ENCODE results near the gene ZDHHC13.
A peak's percentile ranks its signal among the peaks of the same experiment; 100 is the strongest.
"Not testable (repeated sequence)": the region's sequence is repeated elsewhere in the genome, so short reads cannot be mapped to it uniquely, and the experiment has no call there.

The ZDHHC13 gene

DNA sequence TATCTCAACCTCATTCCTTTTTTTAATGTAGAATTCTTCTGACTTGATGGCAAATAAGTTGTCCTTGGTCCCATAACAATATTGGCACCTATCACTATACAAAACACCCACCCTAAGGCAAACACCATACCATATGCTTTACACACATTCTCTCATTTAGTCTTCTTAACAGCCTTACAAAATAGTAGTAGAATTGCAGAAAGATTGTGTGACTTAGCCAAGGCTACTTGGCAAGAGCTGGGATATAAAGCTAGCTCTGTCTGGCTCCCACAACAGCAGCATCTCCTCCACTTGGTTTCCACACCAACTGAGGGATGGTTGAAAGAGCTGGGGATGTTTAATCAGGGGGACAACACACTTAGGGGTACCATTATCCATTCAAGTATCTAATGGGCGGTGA lies 9.8 kb upstream of the ZDHHC13 start:
- Mint-ChIP-seq H3K36me3 (ENCODE audit: insufficient read depth) (no peaks in the 10 kb centered on the region), H3K4me1 (no peaks in the 10 kb centered on the region), H3K9me3 (no peaks in the 10 kb centered on the region), H3K4me3 (no peak overlapping the region), H3K27ac (ENCODE audit: low read depth) (no peak overlapping the region), H3K27me3 (peaks cover 12% of the 10 kb centered on the region)
- no peak for DNase-seq (ENCODE audit: low spot score in 2 of 2)
- ATAC-seq (replicated peaks; ENCODE audit: extremely low read depth, poor library complexity, severe bottlenecking): no peak

DNA sequence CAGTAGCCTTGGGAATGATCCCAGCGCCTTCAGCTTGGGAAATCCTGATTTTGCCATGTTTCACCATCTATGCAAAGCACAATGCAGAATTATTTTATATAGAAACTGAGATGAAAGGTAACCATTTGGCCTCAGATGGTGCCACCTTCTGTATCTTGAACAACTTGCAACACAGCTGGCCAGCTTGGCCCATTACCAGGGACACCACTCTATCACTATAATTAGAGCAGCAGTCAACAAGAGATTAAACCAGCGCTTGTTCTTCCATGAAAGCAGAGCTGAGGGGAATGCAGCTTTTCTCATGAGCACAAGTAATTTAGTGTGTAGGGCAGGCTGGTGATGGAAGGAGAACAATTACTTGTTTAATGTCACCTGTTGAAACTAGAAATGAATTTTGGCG lies 6.7 kb upstream of the ZDHHC13 start:
- Mint-ChIP-seq H3K9me3 (no peaks in the 10 kb centered on the region), H3K4me1 (no peaks in the 10 kb centered on the region), H3K36me3 (ENCODE audit: insufficient read depth) (no peaks in the 10 kb centered on the region), H3K4me3 (no peak overlapping the region), H3K27ac (ENCODE audit: low read depth) (no peak overlapping the region), H3K27me3 (peaks cover 12% of the 10 kb centered on the region)
- DNase-seq (ENCODE audit: low spot score in 2 of 2): no peak
- no peak for ATAC-seq (replicated peaks; ENCODE audit: extremely low read depth, poor library complexity, severe bottlenecking)

DNA sequence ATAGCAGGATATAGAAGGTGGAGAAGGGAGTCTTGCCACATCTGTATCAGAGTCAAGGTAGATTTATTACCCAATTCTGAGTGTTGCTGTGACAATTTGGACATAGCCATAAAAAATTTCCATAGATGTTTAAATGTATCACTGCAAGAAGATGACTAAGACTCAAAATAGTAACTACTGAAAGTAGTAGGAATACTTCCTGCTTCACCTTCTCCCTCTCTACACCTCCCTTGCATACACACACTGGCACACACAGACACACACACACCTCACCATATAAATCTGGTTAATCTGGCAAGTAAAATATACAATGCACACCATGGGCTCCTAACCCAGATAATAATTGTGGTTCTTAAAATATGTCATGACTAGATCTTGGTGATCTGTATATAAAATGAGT lies 5.2 kb upstream of the ZDHHC13 start:
- no peak overlapping the region for H3K27ac Mint-ChIP-seq (ENCODE audit: low read depth)
- H3K4me1 Mint-ChIP-seq: peaks cover 7% of the 10 kb centered on the region
- H3K4me3 Mint-ChIP-seq: no peak overlapping the region
- H3K9me3 Mint-ChIP-seq: no peaks in the 10 kb centered on the region
- ATAC-seq (replicated peaks; ENCODE audit: extremely low read depth, poor library complexity, severe bottlenecking): no peak
- no peak for DNase-seq (ENCODE audit: low spot score in 2 of 2)
- peaks cover 12% of the 10 kb centered on the region for H3K27me3 Mint-ChIP-seq
- H3K36me3 Mint-ChIP-seq (ENCODE audit: insufficient read depth): peaks cover under 1% of the 10 kb centered on the region

DNA sequence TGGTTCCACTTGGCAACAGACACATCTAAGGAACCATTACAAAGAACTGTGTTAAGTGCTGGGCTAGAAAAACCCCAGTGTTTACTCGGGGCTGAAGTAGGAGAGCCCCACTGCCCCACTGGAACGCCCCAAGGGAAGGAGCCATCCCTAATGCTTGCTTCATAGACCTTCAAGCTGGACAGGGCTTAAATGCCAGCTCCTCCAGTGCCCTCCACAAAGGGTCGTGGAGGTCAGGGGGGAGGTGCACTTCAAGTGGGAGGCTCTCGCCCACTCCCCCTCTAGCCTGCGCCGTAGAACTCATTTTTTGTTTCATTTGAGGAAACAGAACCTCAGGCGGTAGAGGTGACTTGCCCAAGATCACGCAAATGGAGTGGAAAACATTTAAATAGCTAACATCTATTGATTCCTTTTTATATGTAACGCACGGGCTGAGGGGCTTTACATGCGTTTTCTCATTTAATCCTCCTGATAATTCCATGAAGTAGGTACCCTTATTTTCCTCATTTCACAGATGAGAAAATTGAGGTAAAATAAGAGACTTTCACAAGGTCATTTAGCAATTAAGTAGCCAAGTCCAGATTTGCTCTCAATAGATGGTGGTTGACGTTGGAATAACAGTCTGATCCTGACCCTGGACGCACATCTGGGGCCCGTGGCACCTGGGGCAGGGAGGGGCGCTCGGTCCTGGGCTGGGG lies 545 bp upstream of the ZDHHC13 start:
- Mint-ChIP-seq H3K9me3 (no peaks in the 10 kb centered on the region), H3K27ac (ENCODE audit: low read depth) (peak overlapping the region; percentile 91), H3K4me1 (peaks cover 49% of the 10 kb centered on the region), H3K4me3 (peak overlapping the region; percentile 97), H3K36me3 (ENCODE audit: insufficient read depth) (peaks cover 7% of the 10 kb centered on the region), H3K27me3 (no peaks in the 10 kb centered on the region)
- no peak for DNase-seq (ENCODE audit: low spot score in 2 of 2)
- ATAC-seq (replicated peaks; ENCODE audit: extremely low read depth, poor library complexity, severe bottlenecking): no peak

DNA sequence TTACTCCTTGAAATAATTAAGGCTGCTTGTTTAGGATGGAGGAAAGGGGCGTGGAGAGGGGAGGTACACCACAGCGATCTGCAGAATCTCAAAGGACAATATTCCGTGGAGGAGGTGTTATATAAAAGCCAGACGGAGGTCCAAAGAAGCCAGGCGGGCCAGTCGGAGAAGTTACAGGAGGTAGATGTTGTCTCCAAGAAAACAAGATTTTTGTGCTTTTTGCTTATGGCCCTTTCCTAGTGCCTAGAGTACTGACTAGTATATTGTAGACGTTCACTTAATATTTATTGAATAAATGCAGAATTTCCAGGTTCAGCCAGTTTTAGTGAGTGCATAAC lies 761 bp downstream of the ZDHHC13 start:
- Mint-ChIP-seq H3K27me3 (no peaks in the 10 kb centered on the region), H3K27ac (ENCODE audit: low read depth) (peak overlapping the region; percentile 91), H3K36me3 (ENCODE audit: insufficient read depth) (peaks cover 7% of the 10 kb centered on the region), H3K4me3 (peak overlapping the region; percentile 97), H3K9me3 (no peaks in the 10 kb centered on the region), H3K4me1 (peaks cover 57% of the 10 kb centered on the region)
- DNase-seq (ENCODE audit: low spot score in 2 of 2): no peak
- no peak for ATAC-seq (replicated peaks; ENCODE audit: extremely low read depth, poor library complexity, severe bottlenecking)

DNA sequence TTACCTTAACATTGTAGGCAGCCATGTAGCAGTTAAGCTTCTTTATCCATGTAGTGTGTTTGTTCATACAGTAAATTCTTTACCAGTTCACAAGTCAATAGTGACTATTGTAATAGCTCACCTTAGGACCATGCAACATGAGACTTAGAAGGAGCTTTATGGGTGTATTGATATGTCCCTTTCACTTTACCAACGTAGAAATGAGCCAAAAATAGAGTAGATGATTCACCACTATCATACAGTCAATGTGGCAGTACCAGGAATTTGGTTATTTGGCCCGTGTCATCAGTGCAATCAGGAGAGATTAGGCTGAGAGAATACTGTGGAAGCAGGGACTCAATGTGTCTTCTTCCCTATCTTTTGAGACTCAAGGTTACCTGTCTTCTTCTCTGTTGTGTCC lies 4.7 kb downstream of the ZDHHC13 start:
- Mint-ChIP-seq H3K27ac (ENCODE audit: low read depth) (peak overlapping the region; percentile 3), H3K27me3 (no peaks in the 10 kb centered on the region), H3K9me3 (no peaks in the 10 kb centered on the region), H3K36me3 (ENCODE audit: insufficient read depth) (peaks cover 12% of the 10 kb centered on the region), H3K4me3 (no peak overlapping the region), H3K4me1 (peaks cover 64% of the 10 kb centered on the region)
- ATAC-seq (replicated peaks; ENCODE audit: extremely low read depth, poor library complexity, severe bottlenecking): no peak
- DNase-seq (ENCODE audit: low spot score in 2 of 2): no peak

DNA sequence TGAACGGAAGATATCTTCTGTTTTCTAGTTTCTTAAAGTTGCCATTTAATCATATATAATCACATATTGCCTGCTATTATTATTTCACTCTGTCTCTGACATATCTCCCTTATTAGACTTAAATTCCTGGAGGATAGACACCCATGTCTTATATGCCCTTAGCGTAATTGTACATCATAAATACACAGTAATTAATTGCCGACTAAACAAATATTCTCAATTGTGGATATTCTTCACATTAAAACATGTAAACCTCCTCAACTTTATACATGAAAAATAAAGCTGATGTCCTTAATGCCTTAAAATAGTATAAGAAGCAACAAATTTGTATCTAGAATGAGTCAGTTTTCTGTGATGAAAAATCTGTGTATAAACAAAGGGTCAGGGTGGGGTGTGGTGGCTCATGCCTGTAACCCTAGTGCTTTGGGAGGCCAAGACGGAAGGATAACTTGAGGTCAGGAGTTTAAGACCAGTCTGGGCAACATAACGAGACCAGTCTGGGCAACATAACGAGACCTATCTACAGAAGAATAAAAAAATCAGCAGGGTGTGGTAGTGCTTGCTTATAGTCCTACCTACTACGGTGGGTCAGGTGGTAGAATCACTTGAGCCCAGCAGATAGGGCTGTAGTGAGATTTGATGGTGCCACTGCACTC lies 6.1 kb downstream of the ZDHHC13 start:
- Mint-ChIP-seq H3K4me1 (peaks cover 62% of the 10 kb centered on the region), H3K27ac (ENCODE audit: low read depth) (no peak overlapping the region), H3K27me3 (no peaks in the 10 kb centered on the region), H3K9me3 (no peaks in the 10 kb centered on the region), H3K36me3 (ENCODE audit: insufficient read depth) (peaks cover 12% of the 10 kb centered on the region), H3K4me3 (no peak overlapping the region)
- ATAC-seq (replicated peaks; ENCODE audit: extremely low read depth, poor library complexity, severe bottlenecking): no peak
- DNase-seq (ENCODE audit: low spot score in 2 of 2): no peak

DNA sequence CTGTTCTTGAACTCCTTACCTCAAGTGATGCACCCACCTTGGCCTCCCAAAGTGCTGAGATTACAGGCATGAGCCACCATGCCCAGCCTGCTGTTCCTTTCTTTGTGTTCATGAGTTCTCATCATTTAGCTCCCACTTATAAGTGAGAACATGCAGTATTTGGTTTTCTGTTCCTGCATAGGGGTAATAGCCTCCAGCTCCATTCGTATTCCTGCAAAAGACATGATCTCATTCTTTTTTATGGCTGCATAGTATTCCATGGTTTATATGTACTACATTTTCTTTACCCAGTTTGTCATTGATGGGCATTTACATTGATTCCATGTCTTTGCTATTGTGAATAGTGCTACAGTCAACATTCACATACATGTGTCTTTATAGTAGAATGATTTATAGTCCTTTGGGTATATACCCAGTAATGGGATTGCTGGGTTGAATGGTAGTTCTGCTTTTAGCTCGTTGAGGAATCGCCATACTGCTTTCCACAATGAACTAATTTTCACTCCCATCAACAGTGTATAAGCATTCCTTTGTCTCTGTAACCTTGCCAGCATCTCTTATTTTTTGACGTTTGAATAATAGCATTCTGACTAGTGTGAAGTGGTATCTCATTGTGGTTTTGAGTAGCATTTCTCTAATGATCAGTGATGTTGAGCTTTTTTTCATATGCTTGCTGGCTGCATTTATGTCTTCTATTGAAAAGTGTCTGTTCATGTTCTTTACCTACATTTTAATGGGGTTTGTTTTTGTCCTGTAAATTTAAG lies 9.8 kb downstream of the ZDHHC13 start:
- H3K36me3 Mint-ChIP-seq (ENCODE audit: insufficient read depth); H3K27ac Mint-ChIP-seq (ENCODE audit: low read depth); H3K4me3 Mint-ChIP-seq; H3K27me3 Mint-ChIP-seq; DNase-seq (ENCODE audit: low spot score in 2 of 2); H3K9me3 Mint-ChIP-seq; ATAC-seq (replicated peaks; ENCODE audit: extremely low read depth, poor library complexity, severe bottlenecking): not testable (repeated sequence)
- peaks cover 46% of the 10 kb centered on the region for H3K4me1 Mint-ChIP-seq

DNA sequence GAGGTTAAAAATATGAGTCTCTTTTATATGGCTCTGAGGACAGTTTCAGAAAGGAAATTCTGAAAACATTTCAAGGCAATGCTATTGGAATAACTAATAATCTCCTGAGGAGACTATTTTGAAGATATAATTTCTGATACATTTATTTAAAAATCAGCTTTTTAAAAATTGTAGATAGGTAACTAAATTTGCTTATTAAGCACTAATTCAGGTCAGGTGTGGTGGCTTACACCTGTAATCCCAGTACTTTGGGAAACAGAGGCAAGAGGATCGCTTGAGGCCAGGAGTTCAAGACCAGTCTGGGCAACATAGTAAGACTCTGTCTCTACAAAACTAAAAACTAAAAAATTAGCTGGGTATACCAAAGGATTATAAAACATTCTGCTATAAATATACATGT lies 17.0 kb downstream of the ZDHHC13 start:
- Mint-ChIP-seq H3K27me3 (no peaks in the 10 kb centered on the region), H3K4me1 (peaks cover 16% of the 10 kb centered on the region), H3K27ac (ENCODE audit: low read depth) (no peak overlapping the region), H3K9me3 (no peaks in the 10 kb centered on the region), H3K4me3 (no peak overlapping the region), H3K36me3 (ENCODE audit: insufficient read depth) (peaks cover 5% of the 10 kb centered on the region)
- no peak for DNase-seq (ENCODE audit: low spot score in 2 of 2)
- ATAC-seq (replicated peaks; ENCODE audit: extremely low read depth, poor library complexity, severe bottlenecking): no peak

DNA sequence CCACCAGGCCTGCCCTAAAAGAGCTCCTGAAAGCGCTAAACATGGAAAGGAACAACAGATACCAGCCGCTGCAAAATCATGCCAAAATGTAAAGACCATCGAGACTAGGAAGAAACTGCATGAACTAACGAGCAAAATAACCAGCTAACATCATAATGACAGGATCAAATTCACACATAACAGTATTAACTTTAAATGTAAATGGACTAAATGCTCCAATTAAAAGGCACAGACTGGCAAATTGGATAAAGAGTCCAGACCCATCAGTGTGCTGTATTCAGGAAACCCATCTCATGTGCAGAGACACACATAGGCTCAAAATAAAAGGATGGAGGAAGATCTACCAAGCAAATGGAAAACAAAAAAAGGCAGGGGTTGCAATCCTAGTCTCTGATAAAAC lies 19.9 kb downstream of the ZDHHC13 start:
- ATAC-seq (replicated peaks; ENCODE audit: extremely low read depth, poor library complexity, severe bottlenecking): not testable (repeated sequence)

DNA sequence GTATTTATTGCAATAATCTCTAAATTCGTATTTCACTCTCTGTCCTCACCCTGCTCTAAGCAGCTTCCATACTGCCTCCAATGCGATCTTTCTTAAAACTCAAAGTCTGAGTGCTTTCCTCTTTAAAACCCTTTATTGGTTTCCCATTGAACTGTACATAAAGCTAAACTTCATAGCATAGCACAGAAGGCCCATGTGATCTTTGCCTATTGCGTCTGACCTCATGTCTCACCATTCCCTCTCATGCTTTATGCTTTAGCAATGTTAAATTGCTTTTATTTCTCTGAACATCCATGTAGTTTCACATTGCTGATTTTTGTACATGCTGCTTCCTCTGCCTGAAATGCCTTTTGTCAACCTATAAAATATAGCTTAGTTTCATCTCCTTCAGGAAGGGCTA lies 28.4 kb downstream of the ZDHHC13 start:
- ATAC-seq (replicated peaks; ENCODE audit: extremely low read depth, poor library complexity, severe bottlenecking) (no peak), DNase-seq (ENCODE audit: low spot score in 2 of 2) (no peak)
- H3K4me3 Mint-ChIP-seq: no peak overlapping the region
- no peak overlapping the region for H3K27ac Mint-ChIP-seq (ENCODE audit: low read depth)
- peaks cover 4% of the 10 kb centered on the region for H3K4me1 Mint-ChIP-seq
- no peaks in the 10 kb centered on the region for H3K9me3 Mint-ChIP-seq
- no peaks in the 10 kb centered on the region for H3K27me3 Mint-ChIP-seq
- H3K36me3 Mint-ChIP-seq (ENCODE audit: insufficient read depth): peaks cover 18% of the 10 kb centered on the region

More for the DNA sequence above, 19.9 kb downstream of the ZDHHC13 start:
- H3K36me3 Mint-ChIP-seq (ENCODE audit: insufficient read depth); H3K27ac Mint-ChIP-seq (ENCODE audit: low read depth); DNase-seq (ENCODE audit: low spot score in 2 of 2); H3K4me3 Mint-ChIP-seq; H3K4me1 Mint-ChIP-seq; H3K9me3 Mint-ChIP-seq; H3K27me3 Mint-ChIP-seq: not testable (repeated sequence)

DNA sequence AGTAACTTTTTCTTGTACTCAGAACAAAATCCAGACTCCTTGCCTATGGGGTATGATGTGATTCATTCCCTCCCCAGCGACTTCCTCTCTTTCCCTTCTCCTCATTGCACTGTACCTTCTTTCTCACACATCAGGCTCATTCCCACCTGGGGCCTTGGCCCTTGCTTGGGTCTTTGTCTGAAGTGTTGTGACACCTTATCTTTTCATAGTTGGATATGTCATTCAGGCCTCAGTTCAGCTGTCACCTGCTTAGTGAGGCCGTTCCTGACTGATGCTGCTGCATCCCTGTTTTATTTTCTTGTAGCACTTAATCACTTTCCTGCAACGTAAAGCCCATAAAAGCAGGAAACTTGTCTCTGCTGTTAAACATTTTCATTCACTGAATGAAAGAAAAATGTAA lies 39.9 kb downstream of the ZDHHC13 start:
- Mint-ChIP-seq H3K9me3 (no peaks in the 10 kb centered on the region), H3K4me3 (no peak overlapping the region), H3K36me3 (ENCODE audit: insufficient read depth) (peaks cover 39% of the 10 kb centered on the region), H3K4me1 (no peaks in the 10 kb centered on the region), H3K27me3 (no peaks in the 10 kb centered on the region), H3K27ac (ENCODE audit: low read depth) (peak overlapping the region; percentile 8)
- no peak for DNase-seq (ENCODE audit: low spot score in 2 of 2)
- ATAC-seq (replicated peaks; ENCODE audit: extremely low read depth, poor library complexity, severe bottlenecking): no peak

DNA sequence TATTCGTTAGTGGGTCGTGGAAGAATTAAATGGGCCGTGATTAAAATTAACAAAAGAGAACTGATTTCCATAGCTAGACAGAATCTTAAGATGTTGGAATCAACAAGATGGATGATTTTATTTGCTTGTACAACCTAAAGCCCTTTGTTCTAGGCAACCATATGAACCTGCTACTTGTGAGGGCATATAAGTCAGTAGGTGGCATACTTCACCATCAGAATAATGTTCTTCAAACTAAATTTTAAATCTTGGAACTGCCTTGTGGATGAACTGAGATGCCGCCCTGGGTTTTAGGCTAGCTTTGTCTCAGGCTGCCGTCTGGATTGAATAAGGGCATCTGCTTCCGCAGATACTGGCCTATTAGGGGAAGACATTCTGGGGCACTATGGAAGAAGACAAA lies 43.9 kb downstream of the ZDHHC13 start:
- Mint-ChIP-seq H3K27me3 (no peaks in the 10 kb centered on the region), H3K4me1 (peaks cover 10% of the 10 kb centered on the region), H3K9me3 (no peaks in the 10 kb centered on the region), H3K27ac (ENCODE audit: low read depth) (no peak overlapping the region), H3K36me3 (ENCODE audit: insufficient read depth) (peaks cover 44% of the 10 kb centered on the region), H3K4me3 (no peak overlapping the region)
- no peak for DNase-seq (ENCODE audit: low spot score in 2 of 2)
- no peak for ATAC-seq (replicated peaks; ENCODE audit: extremely low read depth, poor library complexity, severe bottlenecking)

Measured in central memory CD8-positive, alpha-beta T cell (primary cell).